Measurements from ENCODE around the gene AURKAIP1.

GRCh38 chr1:1345860-1346500, 29.0 kb downstream of the AURKAIP1 start:
- no peak for TF ChIP-seq POLR2AphosphoS5 (IDR thresholded peaks at IDR 0.05)
- TF ChIP-seq CTCF (IDR thresholded peaks at IDR 0.05; ENCODE audit: poor library complexity, severe bottlenecking), result no peak
- TF ChIP-seq EZH2 (IDR thresholded peaks at IDR 0.05; ENCODE audit: borderline replicate concordance, insufficient read depth, low read length, poor library complexity, severe bottlenecking), result no peak
- no peak for TF ChIP-seq TAF1 (IDR thresholded peaks at IDR 0.05; ENCODE audit: low read depth)
- no peak for TF ChIP-seq REST (IDR thresholded peaks at IDR 0.05; ENCODE audit: borderline replicate concordance)

Data from neural cell (in vitro differentiated cells).